ACC112 (cell line): ENCODE results near the gene MTHFSD.

Experiments
- H2AFZ ChIP-seq: fragments of 200-600 bp; sonication (generic); one replicate; pipeline ENCODE4 v1.6.0; 2017; ENCODE audit warnings: antibody characterized with exemption, low read length; ENCODE audit not compliant: unreplicated experiment
- H3K27ac ChIP-seq: fragments of 200-600 bp; sonication (generic); 2 replicates; pipeline ENCODE4 v1.5.1; 2014; ENCODE audit warnings: low read depth, mild to moderate bottlenecking, antibody characterized with exemption, low read length, moderate library complexity
- H3K27me3 ChIP-seq: fragments of 200-600 bp; sonication (generic); 2 replicates; pipeline ENCODE4 v1.6.1; 2014; ENCODE audit warnings: mild to moderate bottlenecking, antibody characterized with exemption, low read length, moderate library complexity, mixed read lengths; ENCODE audit not compliant: insufficient read depth
- H3K36me3 ChIP-seq: fragments of 200-600 bp; sonication (generic); 2 replicates; pipeline ENCODE4 v1.6.1; 2016; ENCODE audit warnings: mild to moderate bottlenecking, antibody characterized with exemption, low read length, moderate library complexity, mixed read lengths; ENCODE audit not compliant: insufficient read depth
- H3K4me1 ChIP-seq: fragments of 200-600 bp; sonication (generic); one replicate; pipeline ENCODE4 v1.6.1; 2016; ENCODE audit warnings: low read length, mixed read lengths; ENCODE audit not compliant: insufficient read depth, unreplicated experiment, control insufficient read depth
- H3K4me3 ChIP-seq: fragments of 200-600 bp; sonication (generic); 2 replicates; pipeline ENCODE4 v1.5.1; 2014; ENCODE audit warnings: mild to moderate bottlenecking, low read depth, low read length
- H3K79me2 ChIP-seq: fragments of 200-600 bp; sonication (generic); one replicate; pipeline ENCODE4 v1.6.0; 2016; ENCODE audit warnings: low read length; ENCODE audit not compliant: control insufficient read depth, unreplicated experiment, insufficient read depth

The MTHFSD gene

GRCh38 chr16:86580791-86581170 lies 25.7 kb upstream of the MTHFSD start:
- H3K4me3 ChIP-seq: no peak overlapping the region; the same call in 1 of the 2 replicates
- peaks cover 48% of the 10 kb centered on the region for H3K4me1 ChIP-seq
- H3K27me3 ChIP-seq: no peaks in the 10 kb centered on the region
- H3K79me2 ChIP-seq: peaks cover 52% of the 10 kb centered on the region
- H3K27ac ChIP-seq: peak overlapping the region; percentile 17; the same call in 1 of the 2 replicates
- H2AFZ ChIP-seq: no peak overlapping the region
- H3K36me3 ChIP-seq: no peaks in the 10 kb centered on the region; the same call in 1 of the 2 replicates

GRCh38 chr16:86580063-86580790 lies 25.2 kb upstream of the MTHFSD start:
- no peak overlapping the region for H2AFZ ChIP-seq
- no peaks in the 10 kb centered on the region for H3K27me3 ChIP-seq
- H3K27ac ChIP-seq: peak overlapping the region; percentile 83; the same call in 1 of the 2 replicates
- H3K4me3 ChIP-seq: peak overlapping the region; percentile 13
- peaks cover 54% of the 10 kb centered on the region for H3K79me2 ChIP-seq
- peaks cover 46% of the 10 kb centered on the region for H3K4me1 ChIP-seq
- no peaks in the 10 kb centered on the region; the same call in 1 of the 2 replicates for H3K36me3 ChIP-seq

- peak overlapping the region; percentile 83 for H3K27ac ChIP-seq
- peaks cover 44% of the 10 kb centered on the region for H3K4me1 ChIP-seq
- no peaks in the 10 kb centered on the region; the same call in 1 of the 2 replicates for H3K36me3 ChIP-seq
- peaks cover 62% of the 10 kb centered on the region for H3K79me2 ChIP-seq
- H2AFZ ChIP-seq: no peak overlapping the region
- H3K27me3 ChIP-seq: no peaks in the 10 kb centered on the region
- peak overlapping the region; percentile 13 for H3K4me3 ChIP-seq
Measured at GRCh38 chr16:86579268-86580062, 24.4 kb upstream of the MTHFSD start.

GRCh38 chr16:86578611-86579267 lies 23.7 kb upstream of the MTHFSD start:
- H2AFZ ChIP-seq: no peak overlapping the region

GRCh38 chr16:86578061-86578599 lies 23.1 kb upstream of the MTHFSD start, which contains the start of gene FOXL1:
FOXL1 (plus strand) TSS chr16:86578549; CDS start chr16:86578724, 175 bp downstream.
- Histone ChIP-seq H3K4me3 (peak within 1 kb of the TSS; percentile 79), H3K79me2 (peaks cover 71% of the 10 kb centered on the region), H3K27me3 (no peaks in the 10 kb centered on the region), H3K27ac (peak within 1 kb of the TSS; percentile 83), H3K36me3 (no peaks in the 10 kb centered on the region), H2AFZ (no peak within 1 kb of the TSS), H3K4me1 (peaks cover 41% of the 10 kb centered on the region)

More at GRCh38 chr16:86578611-86579267, 23.7 kb upstream of the MTHFSD start:
- H3K27me3 ChIP-seq: no peaks in the 10 kb centered on the region
- H3K36me3 ChIP-seq: no peaks in the 10 kb centered on the region
- peaks cover 65% of the 10 kb centered on the region for H3K79me2 ChIP-seq
- H3K4me3 ChIP-seq: peak overlapping the region; percentile 54
- peaks cover 37% of the 10 kb centered on the region for H3K4me1 ChIP-seq
- H3K27ac ChIP-seq: peak overlapping the region; percentile 83

GRCh38 chr16:86577314-86577971 lies 22.4 kb upstream of the MTHFSD start:
- H3K4me1 ChIP-seq: peaks cover 48% of the 10 kb centered on the region
- H3K27ac ChIP-seq: peak overlapping the region; percentile 83
- no peaks in the 10 kb centered on the region for H3K36me3 ChIP-seq
- H3K79me2 ChIP-seq: peaks cover 78% of the 10 kb centered on the region
- no peaks in the 10 kb centered on the region for H3K27me3 ChIP-seq
- H3K4me3 ChIP-seq: peak overlapping the region; percentile 79
- no peak overlapping the region for H2AFZ ChIP-seq

- Histone ChIP-seq H3K4me1 (peaks cover 49% of the 10 kb centered on the region), H3K79me2 (peaks cover 85% of the 10 kb centered on the region), H2AFZ (no peak overlapping the region), H3K27ac (peak overlapping the region; percentile 83), H3K36me3 (peaks cover 2% of the 10 kb centered on the region; the same call in 1 of the 2 replicates), H3K27me3 (no peaks in the 10 kb centered on the region), H3K4me3 (peak overlapping the region; percentile 79)
Measured at GRCh38 chr16:86576591-86577313, 21.7 kb upstream of the MTHFSD start.

GRCh38 chr16:86575754-86576557 lies 20.9 kb upstream of the MTHFSD start:
- Histone ChIP-seq H3K4me1 (peaks cover 51% of the 10 kb centered on the region), H3K4me3 (peak overlapping the region; percentile 79), H3K27me3 (no peaks in the 10 kb centered on the region), H3K79me2 (peaks cover 85% of the 10 kb centered on the region), H3K36me3 (peaks cover 10% of the 10 kb centered on the region; the same call in 1 of the 2 replicates), H3K27ac (peak overlapping the region; percentile 83), H2AFZ (no peak overlapping the region)
